ENCODE results near the gene NELL1.

The NELL1 gene

DNA sequence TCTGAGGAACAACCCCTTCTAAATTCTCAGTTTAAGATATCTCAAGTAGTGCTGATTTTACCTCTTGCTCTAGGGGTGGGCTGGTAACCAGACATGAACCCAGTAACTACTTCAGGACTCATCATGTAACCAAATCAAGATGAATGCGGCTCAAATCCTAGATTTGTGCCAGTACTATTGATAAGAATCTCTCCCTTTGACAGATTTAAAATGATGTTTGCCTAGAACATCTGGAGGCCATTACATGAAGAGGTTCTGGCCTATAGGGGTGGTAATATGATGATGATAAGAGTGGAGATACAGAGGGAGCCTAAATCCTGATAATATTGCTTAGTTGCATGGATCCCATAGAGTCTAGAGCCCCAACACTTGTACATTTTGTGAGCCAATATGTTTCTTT lies 850.9 kb downstream of the NELL1 start:
- DNase-seq: no peak

DNA sequence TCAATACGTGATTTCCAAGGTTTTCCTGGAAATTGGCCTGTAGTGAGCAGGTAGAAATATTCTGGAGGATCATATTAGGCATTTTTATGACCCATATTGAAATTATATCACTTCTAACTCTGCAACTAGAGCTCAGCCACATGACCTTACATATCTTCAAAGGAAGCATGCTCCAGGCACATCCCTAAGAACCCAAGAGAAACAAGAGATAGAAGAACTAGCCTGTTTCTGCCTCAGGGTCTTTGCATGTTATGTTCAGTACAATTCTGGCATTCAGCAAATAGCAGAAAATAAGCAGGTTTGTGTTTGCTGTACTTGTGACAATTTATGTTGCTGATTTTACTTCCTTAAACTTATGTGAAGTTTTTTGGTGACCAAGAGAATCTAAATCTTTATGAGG lies 859.8 kb downstream of the NELL1 start:
- no peak for DNase-seq

GRCh38 chr11:21534288-21534687 lies 864.9 kb downstream of the NELL1 start:
- no peak for DNase-seq

DNA sequence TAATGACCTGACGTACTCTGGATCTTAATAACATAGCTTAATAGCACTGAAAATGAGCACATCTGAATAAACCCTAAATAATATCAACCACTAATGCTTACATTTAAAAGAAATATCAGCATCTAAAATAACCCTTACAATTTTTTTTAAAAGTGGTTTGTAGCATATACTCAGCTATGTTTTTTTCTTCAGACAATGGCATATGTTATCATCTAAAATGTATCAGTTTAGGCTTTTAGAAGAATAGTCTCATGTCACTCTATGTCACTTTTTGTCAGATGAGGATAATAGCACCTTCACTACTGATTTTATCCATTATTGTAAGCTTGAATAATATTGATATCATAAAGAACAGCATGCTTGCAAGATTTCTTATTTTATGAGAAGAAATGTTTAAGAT lies 868.6 kb downstream of the NELL1 start:
- DNase-seq: no peak

GRCh38 chr11:21541187-21541751 lies 871.9 kb downstream of the NELL1 start:
- no peak for DNase-seq

DNA sequence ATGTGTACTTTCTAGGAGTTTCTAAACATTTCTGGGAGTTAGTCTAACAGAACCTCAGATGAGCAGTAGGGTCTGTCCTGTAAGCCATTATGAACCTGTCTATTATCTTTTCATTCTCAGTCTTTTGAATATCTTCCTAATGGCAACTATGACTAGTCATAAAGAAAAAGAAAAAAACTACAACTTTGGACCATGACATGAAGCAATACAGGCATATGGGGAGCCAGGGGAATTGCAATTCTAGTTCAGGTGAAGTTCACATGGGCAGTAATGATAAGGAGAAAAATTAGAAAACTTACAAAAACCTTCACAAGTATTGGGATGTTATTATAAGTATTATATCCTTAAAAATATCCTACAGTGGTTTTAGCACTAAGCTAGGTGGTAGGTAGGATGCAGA lies 874.5 kb downstream of the NELL1 start:
- DNase-seq: no peak

DNA sequence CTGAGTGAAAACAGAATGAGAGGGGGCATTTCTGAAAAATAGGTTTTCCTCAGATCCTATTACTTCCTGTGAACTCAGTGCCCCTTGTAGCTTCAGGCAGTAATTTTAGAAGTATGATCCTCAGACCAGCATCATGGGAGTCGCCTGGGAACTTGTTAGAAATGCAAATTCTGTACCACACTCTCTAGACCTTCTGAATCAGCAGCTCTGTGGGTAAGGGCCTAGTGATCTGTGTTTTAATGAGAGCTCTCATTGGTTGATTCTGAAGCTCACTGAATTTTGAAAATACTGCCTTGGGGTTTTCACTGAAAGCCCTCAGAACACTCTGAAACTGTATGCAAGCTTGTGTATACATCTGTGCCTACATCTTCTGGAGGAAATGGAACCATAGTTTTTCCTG lies 876.3 kb downstream of the NELL1 start:
- DNase-seq: no peak

GRCh38 chr11:21546703-21547102 lies 877.3 kb downstream of the NELL1 start:
- no peak for DNase-seq

- DNase-seq: no peak
These were observed 883.5 kb downstream of the NELL1 start for GRCh38 chr11:21552911-21553310.

- no peak for DNase-seq
These were observed 884.4 kb downstream of the NELL1 start for GRCh38 chr11:21553795-21554194.

DNA sequence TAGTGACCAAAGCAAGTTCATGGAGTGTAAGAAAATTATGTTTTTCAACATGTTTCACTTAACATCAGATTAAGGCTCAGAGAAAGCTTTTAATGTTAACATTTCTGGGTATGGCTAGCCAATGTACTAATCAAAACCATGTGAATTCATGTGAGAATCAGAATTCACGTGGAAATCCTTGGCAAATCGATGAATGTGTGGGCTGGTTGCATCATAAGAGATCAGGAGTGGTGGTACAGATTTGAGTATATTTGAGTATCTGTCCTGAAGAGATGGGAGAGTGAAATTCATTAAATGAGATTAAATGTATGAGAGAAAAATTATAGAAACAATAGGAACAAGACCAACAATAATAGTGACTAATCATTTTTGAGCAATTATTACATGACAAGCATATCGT lies 884.9 kb downstream of the NELL1 start:
- no peak for DNase-seq

DNA sequence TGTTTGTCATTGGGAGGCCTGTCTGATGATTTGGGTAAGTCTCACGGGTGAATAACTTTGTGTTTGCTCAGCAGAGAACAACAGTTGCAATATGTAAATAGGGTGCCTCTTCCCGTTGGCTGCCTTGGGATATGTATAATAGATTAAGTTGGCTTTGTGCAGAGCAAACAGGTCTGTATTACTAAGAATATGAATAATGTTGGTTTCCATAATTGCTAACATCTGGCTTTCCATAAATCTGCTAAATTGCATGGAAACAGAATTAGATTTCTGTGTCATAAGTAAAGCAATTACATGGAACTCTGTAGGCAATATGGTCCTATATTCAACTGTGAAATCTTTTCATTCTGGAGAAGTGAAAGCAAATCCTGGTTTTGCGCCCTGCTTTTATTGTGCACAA lies 887.5 kb downstream of the NELL1 start:
- DNase-seq: no peak

DNA sequence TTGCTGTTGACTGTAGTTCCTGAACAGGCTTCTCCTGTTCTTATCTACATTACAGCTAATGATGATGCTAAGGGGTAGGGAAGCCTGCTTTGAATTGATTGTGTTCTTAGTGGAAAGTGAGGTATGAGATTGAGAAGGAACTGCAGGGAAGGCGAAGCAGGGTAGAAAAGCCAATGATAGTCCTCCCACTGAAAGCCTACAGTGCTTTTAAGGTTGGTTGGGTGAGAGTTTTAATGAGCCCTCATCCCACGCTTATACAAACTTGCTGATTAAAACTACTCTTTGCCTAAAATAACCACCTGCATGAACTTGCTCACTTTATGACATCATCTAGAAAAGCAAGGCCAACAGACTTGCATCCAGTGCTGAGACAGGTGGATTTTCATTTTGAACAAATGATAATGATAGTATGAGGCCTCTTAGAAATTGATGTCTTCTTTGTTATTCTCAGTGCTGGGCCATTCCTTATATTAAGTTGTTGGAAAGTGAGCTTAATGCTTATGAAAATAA lies 891.1 kb downstream of the NELL1 start:
- no peak for DNase-seq

- DNase-seq: no peak
These were observed 892.2 kb downstream of the NELL1 start for GRCh38 chr11:21561581-21561980.

DNA sequence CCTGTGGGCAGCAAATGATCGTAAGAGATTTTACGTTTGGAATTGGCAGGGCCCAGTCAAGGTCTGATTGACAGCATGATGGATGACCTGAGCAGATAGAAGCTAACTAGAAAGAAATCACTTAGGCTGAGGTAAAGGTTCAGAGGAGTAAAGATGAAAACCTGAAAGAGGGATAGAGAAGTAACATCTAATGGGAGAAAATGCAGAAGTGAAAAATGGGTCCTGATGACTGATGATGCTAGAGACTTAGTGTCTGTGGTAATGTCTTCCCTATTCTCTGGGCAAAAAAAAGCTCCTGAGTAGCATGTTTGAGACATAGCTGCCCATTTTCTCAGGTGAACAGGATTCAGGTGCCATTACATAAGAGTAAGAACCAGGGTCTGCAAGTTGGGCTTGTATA lies 894.7 kb downstream of the NELL1 start:
- no peak for DNase-seq

- no peak for DNase-seq
These were observed 895.7 kb downstream of the NELL1 start for GRCh38 chr11:21564833-21565682.

DNA sequence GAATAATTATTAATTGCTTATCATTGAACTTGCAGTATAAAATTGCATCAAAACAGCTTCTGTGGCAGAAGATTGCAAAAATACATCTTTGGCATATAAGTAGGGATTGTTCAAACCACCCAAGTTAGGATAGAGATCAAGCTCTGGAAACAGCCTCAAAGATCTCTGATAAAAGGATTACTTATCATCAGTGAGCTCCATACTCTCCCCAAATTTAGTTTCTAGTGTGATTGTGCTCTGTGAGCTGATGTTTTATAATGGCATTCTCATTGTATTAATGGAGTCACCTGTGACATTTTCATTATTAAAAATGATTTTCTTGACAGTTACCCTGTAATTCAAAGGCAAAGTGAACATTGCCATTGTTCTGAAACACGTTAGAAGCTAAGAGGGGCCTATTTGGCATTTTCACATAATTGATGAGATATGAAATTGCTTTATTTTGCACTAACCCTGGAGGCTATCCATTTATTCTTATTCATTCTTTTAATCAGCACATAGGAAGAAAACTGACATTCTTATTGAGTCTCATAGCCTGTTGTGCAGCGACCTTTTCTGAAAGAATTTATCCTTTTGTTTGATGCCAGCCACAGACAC lies 897.2 kb downstream of the NELL1 start:
- no peak for DNase-seq

DNA sequence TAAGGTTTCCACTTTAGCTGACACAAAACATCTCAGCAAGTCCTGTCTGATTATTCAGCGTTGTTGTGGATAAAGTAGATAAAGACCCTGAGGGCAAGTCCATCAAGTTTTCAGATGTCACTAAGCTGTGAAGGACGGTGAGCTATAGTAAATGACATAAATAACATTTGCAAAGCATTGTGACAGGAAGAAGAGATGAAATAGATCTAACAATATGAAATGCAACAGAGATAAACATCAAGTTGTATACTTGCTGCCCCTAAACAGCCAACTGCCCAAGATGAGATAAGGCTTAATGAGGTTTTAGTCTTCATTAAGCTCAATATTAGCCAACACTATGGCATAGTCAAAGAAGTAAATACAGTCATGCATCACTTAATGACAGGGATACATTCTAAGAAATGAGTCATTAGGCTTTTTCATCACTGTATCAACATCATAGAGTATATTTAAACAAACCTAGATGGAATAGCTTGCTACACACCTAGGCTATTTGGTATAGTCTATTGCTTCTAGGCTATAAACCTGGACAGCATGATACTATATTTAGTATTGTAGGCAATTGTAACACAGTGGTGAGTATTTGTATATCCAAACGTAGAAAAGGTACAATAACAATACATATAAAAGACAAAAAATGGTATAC lies 898.4 kb downstream of the NELL1 start:
- no peak for DNase-seq

DNA sequence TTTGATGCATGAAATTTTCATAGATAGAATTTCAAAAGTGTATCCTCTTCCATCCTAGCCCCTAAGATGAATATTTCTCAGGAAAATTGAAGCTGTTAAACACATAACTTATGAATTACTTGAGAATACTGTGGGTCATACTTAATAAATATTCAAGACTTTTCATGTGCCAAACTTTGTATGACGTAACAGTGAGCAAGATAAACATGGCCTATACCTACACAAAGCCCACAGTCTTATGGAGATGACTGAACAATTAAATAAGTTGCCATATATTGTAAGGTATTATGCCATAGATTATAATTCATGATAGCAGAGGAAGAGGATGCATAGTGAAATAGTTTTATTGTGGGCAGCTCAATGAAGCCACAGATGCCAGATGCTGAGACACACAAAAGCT lies 902.8 kb downstream of the NELL1 start:
- DNase-seq: no peak

GRCh38 chr11:21582791-21583190 lies 913.4 kb downstream of the NELL1 start:
- no peak for DNase-seq

DNA sequence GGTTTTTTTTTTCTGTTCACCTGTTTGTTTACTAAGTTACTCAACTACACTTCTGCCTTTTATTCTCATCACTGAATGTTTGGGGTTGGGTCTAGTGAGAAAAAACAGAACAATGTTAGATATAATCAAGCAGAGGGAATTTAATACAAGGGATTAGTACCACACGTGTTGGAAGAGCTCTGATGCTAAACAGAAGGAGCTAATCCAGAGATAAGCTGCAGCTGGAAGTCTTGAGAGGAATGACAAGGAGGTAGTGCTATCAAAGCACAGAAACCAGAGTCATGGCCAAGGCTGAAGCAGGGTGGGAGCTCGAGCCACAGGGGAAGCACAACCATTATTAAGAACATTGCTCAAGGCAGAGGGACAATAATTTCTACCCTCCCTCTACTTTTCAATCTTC lies 919.4 kb downstream of the NELL1 start:
- no peak for DNase-seq

GRCh38 chr11:21602699-21603098 lies 933.3 kb downstream of the NELL1 start:
- no peak for DNase-seq

DNA sequence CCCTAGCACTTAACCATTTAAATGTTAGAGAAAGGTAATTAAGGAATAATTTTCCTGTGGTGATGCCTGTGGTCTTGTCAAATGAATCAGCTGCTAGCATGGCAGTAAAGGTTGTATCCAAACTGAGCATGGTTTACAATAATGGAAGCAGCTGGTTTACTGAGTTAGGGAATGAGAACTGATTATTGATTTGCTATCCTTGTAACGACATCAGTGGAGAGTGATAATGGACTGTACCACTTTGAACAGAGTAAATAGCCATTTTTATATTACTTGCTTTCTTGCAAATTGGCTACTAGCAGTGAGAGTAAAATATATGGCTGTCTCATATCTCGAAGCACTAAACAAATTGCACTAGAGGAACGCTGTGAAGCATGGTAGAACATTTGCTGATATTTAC lies 934.5 kb downstream of the NELL1 start:
- no peak for DNase-seq

DNA sequence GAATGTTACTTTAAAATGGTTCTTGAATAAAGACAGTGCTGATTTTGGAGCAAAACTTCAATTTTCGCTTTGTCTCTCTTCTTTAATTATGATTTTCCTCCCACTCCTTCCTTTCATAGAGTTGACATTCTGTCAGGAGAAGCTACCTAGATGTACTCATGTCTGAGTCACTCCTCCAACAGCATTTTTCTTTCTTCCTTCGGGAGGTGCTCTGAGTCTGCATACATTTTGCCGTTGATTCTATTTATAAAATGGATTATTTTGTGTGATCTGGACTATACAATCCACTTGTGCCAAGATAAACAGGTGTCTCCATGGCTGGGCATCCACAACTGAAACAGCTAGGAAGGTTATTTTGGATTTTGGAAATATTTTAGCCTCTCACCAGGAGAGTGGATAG lies 935.2 kb downstream of the NELL1 start:
- no peak for DNase-seq
